PC-3 (cell line): Measurements from ENCODE around the gene RBMX.
"Not testable (repeated sequence)": the region's sequence is repeated elsewhere in the genome, so short reads cannot be mapped to it uniquely, and the experiment has no call there.

Experiments
- EZH2 ChIP-seq: fragments of 300-600 bp; sonication (generic); IDR thresholded peaks from one replicate; pipeline ENCODE4 v1.6.1; 2017; ENCODE audit warnings: antibody characterized with exemption, mild to moderate bottlenecking, low read length; ENCODE audit not compliant: unreplicated experiment
- TF ChIP-seq, protein P1 (sequence below): fragments of 300-600 bp; sonication (generic); conservative IDR thresholded peaks from 2 replicates; pipeline ENCODE4 v1.5.1; 2017; ENCODE audit warnings: antibody characterized with exemption, low read depth, mild to moderate bottlenecking, low read length

DNA sequence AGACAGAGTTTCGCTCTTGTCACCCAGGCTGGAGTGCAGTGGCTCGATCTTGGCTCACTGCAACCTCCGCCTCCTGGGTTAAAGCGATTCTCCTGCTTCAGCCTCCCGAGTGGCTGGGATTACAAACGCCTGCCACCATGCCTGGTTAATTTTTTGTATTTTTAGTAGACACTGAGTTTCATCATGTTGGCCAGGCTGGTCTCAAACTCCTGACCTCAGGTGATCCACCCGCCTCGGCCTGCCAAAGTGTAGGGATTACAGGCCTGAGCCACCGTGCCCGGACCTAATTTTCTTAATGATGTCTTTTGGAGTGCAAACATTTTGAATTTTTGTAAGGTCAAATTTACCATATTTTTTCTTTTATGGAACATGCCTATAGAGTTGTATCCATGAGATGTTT is 19.5 kb upstream of the RBMX start:
- TF ChIP-seq, protein P1, sequence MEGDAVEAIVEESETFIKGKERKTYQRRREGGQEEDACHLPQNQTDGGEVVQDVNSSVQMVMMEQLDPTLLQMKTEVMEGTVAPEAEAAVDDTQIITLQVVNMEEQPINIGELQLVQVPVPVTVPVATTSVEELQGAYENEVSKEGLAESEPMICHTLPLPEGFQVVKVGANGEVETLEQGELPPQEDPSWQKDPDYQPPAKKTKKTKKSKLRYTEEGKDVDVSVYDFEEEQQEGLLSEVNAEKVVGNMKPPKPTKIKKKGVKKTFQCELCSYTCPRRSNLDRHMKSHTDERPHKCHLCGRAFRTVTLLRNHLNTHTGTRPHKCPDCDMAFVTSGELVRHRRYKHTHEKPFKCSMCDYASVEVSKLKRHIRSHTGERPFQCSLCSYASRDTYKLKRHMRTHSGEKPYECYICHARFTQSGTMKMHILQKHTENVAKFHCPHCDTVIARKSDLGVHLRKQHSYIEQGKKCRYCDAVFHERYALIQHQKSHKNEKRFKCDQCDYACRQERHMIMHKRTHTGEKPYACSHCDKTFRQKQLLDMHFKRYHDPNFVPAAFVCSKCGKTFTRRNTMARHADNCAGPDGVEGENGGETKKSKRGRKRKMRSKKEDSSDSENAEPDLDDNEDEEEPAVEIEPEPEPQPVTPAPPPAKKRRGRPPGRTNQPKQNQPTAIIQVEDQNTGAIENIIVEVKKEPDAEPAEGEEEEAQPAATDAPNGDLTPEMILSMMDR = not testable (repeated sequence)
- not testable (repeated sequence) for TF ChIP-seq EZH2
